GM19193 (cell line): ENCODE data around the gene KIF26A.

Experiments
- POLR2A ChIP-seq: IDR thresholded peaks from 4 replicates; pipeline ENCODE4 v1.6.1; 2011; ENCODE audit not compliant: insufficient read depth, insufficient read length; ENCODE audit errors: extremely low read depth

KIF26A gene

DNA sequence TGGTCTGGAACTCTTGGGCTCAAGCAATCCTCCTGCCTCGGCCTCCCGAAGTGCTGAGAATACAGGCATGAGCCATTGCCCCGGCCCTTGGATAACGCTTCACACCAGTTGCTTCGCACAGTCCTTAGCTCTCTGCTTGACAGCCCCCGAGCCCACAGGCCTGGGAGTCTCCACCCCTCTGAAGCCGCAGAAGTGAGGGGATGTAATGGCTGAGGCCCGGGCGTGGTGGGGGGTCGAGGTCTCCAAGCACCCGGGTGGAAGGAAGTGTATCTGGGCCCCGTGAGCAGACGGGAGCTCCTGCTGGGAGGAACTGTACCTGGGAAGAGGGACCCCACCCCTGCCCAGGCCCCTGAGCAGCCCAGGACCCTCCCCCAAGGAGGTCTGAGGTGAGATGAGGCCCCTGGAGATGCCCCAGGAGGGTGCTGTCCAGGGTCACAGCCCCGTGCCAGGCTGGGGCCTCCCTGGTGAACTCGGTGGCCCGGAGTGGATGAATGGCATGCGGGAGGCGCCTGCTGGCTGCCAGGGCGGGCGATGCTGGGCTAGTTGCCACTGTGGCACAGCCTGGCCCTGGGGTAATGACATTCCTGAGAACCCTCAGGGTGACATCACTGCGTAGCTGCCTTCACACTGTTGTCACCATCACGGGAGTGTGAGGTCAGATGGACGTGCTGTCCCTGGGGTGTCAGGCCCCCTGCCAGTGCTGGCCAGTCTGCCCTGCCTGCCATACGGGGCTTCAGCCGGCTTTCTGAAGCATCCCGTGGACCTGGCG lies 48.9 kb downstream of the KIF26A start:
- no peak for TF ChIP-seq POLR2A

DNA sequence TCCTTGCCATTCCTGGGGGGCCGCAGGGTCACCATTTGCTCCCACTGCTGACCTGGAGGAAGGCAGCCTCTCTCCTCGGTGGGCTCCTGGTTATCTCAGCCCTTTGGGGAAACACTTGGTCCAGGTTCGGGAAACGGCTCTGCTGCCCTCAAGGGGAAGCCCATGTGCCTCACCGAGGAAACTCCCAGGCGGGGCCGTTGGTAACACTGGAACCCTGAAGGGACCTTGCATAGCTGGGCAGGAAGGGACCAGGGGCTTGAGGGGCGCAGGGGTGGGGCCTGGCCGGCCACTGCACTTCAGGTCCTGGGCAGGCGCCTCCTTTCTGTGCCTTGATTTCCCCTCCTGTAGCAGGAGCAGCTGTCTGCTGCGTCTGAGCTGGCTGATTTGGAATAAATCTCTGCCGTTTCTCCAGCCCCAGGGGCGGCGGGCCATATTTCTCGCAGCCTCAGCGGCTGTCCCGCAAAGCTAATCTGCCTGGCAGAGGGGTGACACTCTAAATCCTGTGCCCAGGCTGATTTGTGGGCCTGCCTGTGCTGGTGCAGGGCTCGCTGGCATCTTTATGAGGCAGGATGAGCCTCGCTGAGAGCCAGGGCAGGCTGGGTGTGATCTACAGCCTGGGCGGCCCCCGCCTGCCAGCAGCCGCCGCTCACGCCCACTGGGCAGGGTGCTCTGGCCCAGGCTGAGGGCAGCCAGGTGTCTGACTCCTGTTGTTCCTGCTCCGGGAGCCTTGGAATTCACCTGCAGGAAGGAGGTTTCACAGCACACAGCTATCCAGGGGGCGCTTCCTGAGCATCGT lies 49.7 kb downstream of the KIF26A start:
- TF ChIP-seq POLR2A: no peak

DNA sequence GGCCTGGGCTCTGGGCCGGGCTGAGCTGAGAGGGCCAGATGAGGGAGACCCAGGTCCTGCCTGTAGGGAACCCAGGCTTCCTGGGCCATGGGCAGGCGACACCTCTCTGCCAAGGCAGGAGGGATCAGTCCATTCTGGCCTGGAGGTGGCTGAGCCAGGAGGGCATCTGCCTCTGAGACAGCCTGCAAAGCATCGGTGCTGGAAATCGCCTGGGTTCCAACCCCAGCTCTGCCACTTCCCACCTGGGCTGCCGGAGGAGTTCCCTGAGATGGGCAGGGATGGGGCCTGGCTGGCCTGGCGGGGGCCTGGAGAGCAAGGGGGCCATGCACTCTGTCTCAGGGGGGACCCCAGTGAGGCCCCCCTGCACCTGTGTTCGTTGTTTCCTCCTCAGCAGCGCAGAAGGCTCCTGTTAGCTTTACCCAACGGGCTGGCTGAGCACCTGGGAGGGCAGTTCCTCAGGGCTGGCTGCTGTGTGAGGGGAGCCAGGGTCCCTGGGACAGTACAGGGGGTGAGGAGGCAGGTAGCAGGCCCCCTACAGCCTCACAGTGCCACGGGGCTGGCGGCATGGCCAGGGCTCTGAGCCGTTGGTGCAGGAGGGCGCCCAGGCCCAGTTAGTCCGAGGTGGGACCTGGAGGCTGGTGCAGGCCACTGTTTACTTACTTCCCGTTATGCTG lies 50.5 kb downstream of the KIF26A start:
- TF ChIP-seq POLR2A: no peak

DNA sequence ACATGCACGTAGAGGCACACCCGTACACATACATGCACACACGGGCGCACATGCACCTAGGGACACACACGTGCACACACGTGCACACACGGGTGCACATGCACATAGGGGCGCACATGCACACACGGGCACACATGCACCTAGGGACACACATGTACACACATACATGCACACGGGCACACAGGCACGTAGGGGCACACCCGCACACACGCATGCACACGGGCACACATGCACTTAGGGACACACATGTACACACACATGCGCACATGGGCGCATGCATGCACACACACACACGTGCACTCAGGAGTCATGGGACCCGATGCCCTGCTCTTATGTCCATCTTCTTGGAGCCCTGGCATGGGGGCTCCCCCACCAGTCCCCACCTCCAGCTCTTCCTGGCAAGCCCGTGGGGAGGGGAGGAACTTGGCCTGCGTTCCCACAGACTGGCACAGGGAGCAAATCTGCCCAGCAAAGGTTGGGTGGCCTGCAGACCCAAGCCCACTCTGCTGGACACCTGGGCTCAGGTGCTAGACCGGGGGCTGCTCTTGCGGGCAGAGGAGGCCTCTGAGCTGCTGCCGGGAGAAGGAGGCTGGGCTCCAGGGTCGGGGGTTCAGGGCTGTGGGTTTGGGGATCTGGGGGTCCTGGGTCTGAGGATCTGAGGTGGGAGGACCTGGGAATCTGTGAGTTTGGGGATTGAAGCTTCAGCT lies 51.4 kb downstream of the KIF26A start:
- TF ChIP-seq POLR2A: no peak

DNA sequence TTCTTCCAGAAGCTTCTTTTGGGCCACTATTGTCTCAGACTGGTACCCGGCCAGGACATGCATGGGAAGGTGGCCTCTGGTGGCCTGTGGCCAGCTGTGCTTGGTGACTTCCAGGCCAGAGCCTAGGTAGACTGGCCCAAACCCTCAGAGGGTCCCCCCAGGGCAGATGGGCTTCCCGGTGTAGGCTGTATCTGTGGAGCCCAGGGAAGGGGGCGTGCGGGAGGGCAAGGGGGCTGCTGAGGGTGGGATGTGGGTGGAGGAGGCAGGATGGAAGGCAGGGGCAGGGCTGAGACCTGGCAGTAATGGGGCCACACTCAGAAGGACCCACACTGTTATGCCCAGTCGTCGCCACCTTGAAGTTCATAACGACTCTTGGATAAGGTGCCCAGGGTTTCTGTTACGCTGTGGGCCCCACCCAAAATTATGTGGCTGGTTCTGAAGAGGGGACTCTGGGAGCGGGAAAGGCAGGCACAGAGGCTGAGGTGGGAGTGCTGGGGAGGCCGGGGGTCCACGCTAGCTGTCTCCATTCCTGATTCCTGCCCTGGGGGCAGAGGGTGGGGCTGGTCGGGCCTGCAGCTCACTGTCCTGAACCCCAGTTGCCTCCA lies 52.1 kb downstream of the KIF26A start:
- no peak for TF ChIP-seq POLR2A

DNA sequence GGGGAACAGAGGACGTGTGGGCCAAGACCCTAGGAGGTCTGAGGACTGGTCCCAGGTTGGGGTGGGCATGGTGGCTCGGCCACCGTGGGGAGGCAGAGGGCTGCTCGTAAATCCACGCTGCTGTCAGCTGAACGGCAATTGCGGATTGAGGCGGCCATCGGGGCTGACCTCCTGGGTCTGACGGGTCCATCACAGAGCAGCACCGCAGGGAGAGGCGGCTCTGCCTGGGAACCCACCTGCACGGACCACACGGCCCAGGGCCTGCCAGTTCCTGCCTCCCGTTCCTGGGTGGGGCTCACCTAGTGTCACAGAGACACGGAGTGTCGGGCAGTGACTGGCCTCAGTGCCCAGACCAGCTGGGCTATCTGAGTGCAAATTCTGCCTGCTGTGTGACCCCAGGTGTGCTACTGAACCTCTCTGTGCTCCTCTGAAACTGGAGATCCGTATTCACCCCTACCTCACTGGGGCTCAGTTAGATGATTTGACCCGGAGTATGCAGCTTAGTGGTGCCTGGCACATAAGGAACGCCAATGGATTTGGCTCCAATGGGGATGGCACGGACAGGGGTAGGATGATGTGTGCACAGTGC lies 53.1 kb downstream of the KIF26A start:
- no peak for TF ChIP-seq POLR2A

DNA sequence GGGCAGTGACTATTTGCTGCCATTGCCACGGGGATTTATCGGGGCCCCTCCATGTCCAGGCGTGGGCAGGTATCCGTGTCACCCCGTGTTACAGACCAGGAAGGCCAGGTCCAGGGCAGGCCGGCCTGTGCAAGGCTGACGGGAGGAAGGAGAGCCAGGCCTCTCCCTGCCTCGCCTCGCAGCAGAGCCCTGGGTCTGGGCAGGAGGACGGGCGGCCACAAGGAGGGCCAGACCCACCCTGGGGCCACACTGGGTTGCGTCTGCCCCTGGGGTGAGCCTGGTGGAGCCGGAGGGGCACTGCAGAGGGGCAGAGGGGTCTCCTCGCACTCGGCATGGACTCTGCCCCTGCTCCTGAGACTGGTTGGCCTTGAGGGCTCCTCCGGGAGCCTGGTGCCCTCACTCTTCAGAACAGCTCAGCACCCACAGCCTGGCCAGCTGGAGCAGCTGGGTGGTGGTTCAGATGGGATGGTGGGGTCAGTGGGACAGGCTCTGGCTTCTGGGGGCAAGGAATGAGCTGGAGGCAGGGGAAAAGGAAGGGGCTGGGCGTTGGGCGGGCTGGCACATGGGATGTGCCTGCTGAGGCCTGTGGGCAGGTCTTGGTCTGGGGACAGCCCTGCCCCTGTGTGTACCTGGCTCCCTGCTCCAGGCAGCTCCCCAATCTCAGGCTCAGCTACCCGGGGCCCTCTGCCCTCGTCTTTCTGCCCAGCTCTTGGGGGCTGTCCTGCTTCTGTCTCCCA lies 53.9 kb downstream of the KIF26A start:
- TF ChIP-seq POLR2A: no peak

DNA sequence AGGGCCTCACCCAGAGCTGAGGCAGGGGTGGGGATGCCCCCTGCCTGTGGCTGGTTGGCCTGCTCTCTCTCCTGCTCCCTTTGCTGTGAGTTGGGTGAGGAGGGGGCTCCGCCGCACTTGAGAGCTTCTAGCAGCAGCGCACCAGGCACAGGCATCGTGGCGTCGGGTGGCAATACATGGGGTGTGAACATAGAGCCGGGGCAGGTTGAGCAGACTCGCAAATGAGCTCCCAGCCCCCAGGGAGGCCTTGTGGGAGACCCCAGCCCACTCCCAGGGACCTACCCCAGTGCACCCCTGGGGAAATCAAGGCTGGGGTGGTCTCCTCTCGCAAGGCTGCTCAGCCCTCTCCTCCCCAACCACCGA lies 54.5 kb downstream of the KIF26A start:
- no peak for TF ChIP-seq POLR2A

DNA sequence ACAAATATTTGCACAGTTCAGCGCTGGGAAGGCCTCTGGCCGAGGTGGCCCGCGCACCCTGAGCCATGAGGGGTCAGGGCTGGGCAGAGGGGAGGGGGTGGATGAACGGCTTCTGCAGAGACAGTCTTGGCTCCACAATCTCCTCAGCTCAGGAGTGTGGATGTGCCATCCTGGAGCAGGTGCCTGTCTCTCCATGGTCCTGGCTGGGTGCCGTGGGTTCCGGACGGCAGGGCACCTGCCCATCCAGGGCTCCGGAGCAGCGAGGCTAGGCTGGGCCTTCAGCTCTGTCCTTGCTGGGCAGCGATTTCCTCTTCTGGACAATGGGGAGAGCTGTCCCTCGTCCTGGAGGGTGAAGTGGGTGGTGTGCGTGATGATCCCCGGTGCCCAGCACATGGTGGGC lies 55.6 kb downstream of the KIF26A start:
- no peak for TF ChIP-seq POLR2A

DNA sequence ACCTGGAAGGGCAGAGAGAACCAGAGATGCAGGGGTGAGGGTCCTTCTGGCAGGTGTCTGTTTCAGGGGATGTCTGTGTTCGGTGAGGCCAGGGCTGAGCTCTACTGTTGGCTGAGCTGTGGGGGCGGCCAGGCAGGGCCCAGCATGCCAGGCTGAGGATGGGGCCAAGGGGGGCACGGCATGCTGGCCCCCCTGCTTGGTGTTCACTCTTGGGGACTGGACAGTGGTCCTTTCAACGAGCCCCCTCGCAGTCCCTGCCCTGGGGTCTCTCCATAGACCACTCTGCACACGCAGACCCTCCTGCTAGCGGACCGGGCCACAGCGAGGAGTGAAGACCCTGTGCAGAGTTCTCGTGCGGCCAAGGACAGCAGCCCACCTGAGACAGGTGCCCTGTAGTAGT lies 56.3 kb downstream of the KIF26A start:
- TF ChIP-seq POLR2A: no peak

DNA sequence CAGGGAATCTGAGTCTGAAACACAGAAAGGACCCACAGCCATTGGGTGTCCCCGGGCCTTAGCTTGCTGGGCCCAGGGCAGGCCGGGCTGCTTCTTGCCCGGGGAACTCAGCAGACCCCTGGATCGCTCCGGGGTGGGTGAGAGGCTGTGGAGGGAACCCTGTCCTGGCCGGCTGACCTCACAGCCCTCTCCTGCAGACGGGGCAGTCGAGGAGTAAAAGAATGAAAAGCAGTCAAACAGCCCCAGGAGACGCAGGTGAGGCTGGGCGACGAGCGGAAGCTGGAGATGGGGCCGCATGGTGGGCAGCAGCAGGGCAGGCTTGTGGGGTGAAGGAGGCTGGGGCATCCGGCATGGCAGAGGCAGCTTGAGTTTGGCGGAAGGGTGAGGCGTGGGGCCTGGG lies 57.0 kb downstream of the KIF26A start:
- TF ChIP-seq POLR2A: no peak

DNA sequence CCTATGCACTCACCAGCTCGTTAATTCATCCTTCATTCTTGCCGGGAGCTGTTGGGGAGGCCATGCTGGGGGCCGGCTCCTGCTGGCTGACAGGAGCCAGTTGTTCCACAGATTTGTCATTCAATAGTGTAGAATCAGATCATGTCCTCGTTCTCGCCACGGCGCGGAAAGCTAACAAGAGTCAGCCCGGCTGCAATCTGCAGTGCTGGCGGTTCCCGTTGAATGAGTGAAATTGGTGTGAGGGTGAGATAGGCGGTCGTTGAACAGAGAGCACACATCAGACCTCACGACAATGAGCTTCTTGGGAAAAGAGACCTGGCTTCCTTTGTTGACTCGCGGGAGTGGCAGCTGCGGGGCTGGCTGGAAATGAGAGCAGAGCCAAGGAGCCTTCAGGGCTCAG lies 57.5 kb downstream of the KIF26A start:
- no peak for TF ChIP-seq POLR2A

DNA sequence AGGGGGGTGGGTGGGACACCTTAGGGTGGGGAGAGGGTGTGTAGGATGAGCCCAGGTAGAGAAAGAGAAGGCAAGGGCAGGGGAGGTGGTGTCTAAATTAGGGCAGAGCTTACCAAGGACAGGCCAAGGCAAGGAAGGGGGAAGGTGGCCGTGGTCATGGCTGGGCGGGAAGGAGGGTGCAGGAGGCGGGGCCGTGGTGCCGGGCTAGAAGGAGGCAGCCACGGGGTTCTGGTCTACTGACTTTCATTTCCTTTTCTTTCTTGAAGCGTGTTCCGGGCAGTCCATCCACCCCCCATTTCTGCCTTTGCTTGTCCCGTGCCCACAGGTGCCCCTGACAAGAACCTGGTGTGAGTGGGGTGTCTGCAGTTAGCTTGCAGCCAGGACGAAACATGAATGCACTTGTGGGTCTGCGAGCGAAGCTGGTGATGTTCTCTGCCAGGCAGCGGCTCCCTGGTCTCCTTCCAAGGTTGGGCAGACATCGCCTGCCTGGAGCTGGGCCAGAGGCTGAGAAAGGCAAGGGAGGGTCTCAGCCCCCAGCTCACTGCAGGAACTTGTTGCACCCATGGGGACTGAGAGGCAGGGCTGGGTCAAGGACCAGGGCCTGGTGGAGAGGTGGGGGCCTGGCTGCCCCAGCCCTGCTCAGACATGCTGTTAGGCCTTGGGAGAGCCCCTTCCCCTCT lies 58.2 kb downstream of the KIF26A start:
- no peak for TF ChIP-seq POLR2A
